HCT116 (cell line): ENCODE data around the gene CDC37L1. TPM values are rescaled to one million over a fixed set of nuclear protein-coding genes. Genes with fewer than 3 reads are reported as not detected.

ENCODE experiments used
- ATAC-seq: fragments of 200-7000 bp; cut with Tn5 transposase; 2 replicates; pipeline ENCODE4 v1.9.1; 2020; ENCODE audit warnings: mild to moderate bottlenecking, moderate library complexity
- BruUV-seq: library from RNA; stranded (reverse); fragments of 400-500 nt; replicated peaks from 2 replicates; lab custom pipeline; 2021; lab: Mats Ljungman, UMichigan
- CTCF ChIA-PET: fragments of 300-600 bp; sonication (Branson Sonifier 250); formaldehyde crosslinking; loops from one replicate; lab custom pipeline; 2021; ENCODE audit warnings: antibody characterized with exemption; lab: Charles Lee
- POLR2A ChIA-PET: fragments of 300-600, 350-600 bp; sonication (Branson Sonifier 250); formaldehyde crosslinking; loops from one replicate; lab custom pipeline; 2021; ENCODE audit warnings: antibody characterized with exemption; lab: Charles Lee
- RAD21 ChIA-PET, 2 experiments: fragments of 300-600 bp; sonication (Branson Sonifier 250); formaldehyde crosslinking; loops; one replicate each; lab custom pipeline; 2023; ENCODE audit warnings: low total read pairs in 2 of 2; ENCODE audit not compliant: uncharacterized antibody in 2 of 2, unreplicated experiment in 2 of 2, low non-redundant PET in 1 of 2; lab: Charles Lee
- DNase-seq: peaks from one replicate; pipeline ENCODE4 v3.0.0-alpha.2; 2010; ENCODE audit warnings: low read depth, low spot score
- H2AFZ ChIP-seq: fragments of 200-600 bp; shearing (Covaris generic), sonication (generic); 2 replicates; pipeline ENCODE4 v1.6.1; 2017; ENCODE audit warnings: low read depth, mixed run types, mixed read lengths, antibody characterized with exemption, low read length; ENCODE audit not compliant: poor library complexity, severe bottlenecking
- H3K27ac ChIP-seq: 2 replicates; pipeline ENCODE4 v1.5.1; 2012; ENCODE audit warnings: low read depth, low read length
- H3K27me3 ChIP-seq: fragments of 200-600 bp; sonication (generic); 2 replicates; pipeline ENCODE4 v1.6.1; 2016; ENCODE audit warnings: mixed run types, low read length, mixed read lengths; ENCODE audit not compliant: insufficient read depth
- H3K36me3 ChIP-seq, 2 experiments: fragments of 200-500 bp in 1 of 2; fragments of 200-600 bp in 1 of 2; sonication (Bioruptor generic) in 1 of 2; sonication (generic) in 1 of 2; 2 replicates each; pipeline versions ENCODE4 v1.5.1 to v1.6.1; 2014 to 2016; ENCODE audit warnings: low read length in 2 of 2, inconsistent platforms in 1 of 2, mixed read lengths in 1 of 2, mixed run types in 1 of 2; ENCODE audit not compliant: insufficient read depth in 2 of 2, control insufficient read depth in 1 of 2
- H3K4me1 ChIP-seq, 2 experiments: fragments of 200-600 bp in 1 of 2; sonication (generic) in 1 of 2; 2 replicates each; pipeline versions ENCODE4 v1.5.1 to v1.6.1; 2012 to 2017; ENCODE audit warnings: low read length in 2 of 2, inconsistent platforms in 1 of 2, mild to moderate bottlenecking in 1 of 2, mixed read lengths in 1 of 2, mixed run types in 1 of 2, moderate library complexity in 1 of 2; ENCODE audit not compliant: insufficient read depth in 2 of 2, control insufficient read depth in 1 of 2
- H3K4me2 ChIP-seq: fragments of 200-600 bp; sonication (generic); 2 replicates; pipeline ENCODE4 v1.6.1; 2017; ENCODE audit warnings: mixed run types, low read length, mixed read lengths
- H3K4me3 ChIP-seq, 2 experiments: fragments of 200-600 bp in 1 of 2; sonication (generic) in 1 of 2; replicated peaks in 1 of 2; 2 replicates each; pipeline ENCODE4 v1.5.1; 2011 to 2016; ENCODE audit warnings: low read length in 2 of 2, control low read depth in 1 of 2, low read depth in 1 of 2, mild to moderate bottlenecking in 1 of 2, mixed read lengths in 1 of 2, mixed run types in 1 of 2
- H3K79me2 ChIP-seq: fragments of 200-600 bp; sonication (generic); 2 replicates; pipeline ENCODE4 v1.6.1; 2017; ENCODE audit warnings: mild to moderate bottlenecking, mixed run types, low read length, moderate library complexity, mixed read lengths; ENCODE audit not compliant: insufficient read depth
- H3K9ac ChIP-seq: fragments of 200-600 bp; sonication (generic); 2 replicates; pipeline ENCODE4 v1.6.1; 2016; ENCODE audit warnings: low read length, mixed read lengths
- H3K9me2 ChIP-seq: fragments of 200-600 bp; sonication (generic), shearing (Covaris generic); 2 replicates; pipeline ENCODE4 v1.6.1; 2017; ENCODE audit warnings: mixed run types, mild to moderate bottlenecking, moderate library complexity; ENCODE audit not compliant: insufficient read depth
- H3K9me3 ChIP-seq, 2 experiments: fragments of 200-500 bp in 1 of 2; fragments of 200-600 bp in 1 of 2; sonication (Bioruptor generic) in 1 of 2; sonication (generic) in 1 of 2; 2 replicates each; pipeline ENCODE4 v1.6.1; 2014 to 2017; ENCODE audit warnings: low read length in 2 of 2, mixed read lengths in 2 of 2, inconsistent platforms in 1 of 2, low read depth in 1 of 2, mild to moderate bottlenecking in 1 of 2, mixed run types in 1 of 2, moderate library complexity in 1 of 2; ENCODE audit not compliant: control insufficient read depth in 1 of 2, insufficient read depth in 1 of 2
- H4K20me1 ChIP-seq: fragments of 200-600 bp; sonication (generic), shearing (Covaris generic); 2 replicates; pipeline ENCODE4 v1.6.1; 2017; ENCODE audit warnings: mixed run types, mild to moderate bottlenecking, moderate library complexity; ENCODE audit not compliant: insufficient read depth
- CBX3 ChIP-seq: IDR thresholded peaks from 2 replicates; pipeline ENCODE4 v1.6.1; 2012; ENCODE audit warnings: low read depth
- CEBPB ChIP-seq: IDR thresholded peaks from 2 replicates; pipeline ENCODE4 v1.6.1; 2012; ENCODE audit warnings: low read depth
- EGR1 ChIP-seq: IDR thresholded peaks from 2 replicates; pipeline ENCODE4 v1.6.1; 2012; ENCODE audit warnings: low read depth
- EZH2 ChIP-seq: fragments of 200-600 bp; sonication (generic); IDR thresholded peaks from 2 replicates; pipeline ENCODE4 v1.6.1; 2017; ENCODE audit warnings: antibody characterized with exemption, mixed run types
- EZH2phosphoT487 ChIP-seq: fragments of 200-600 bp; IDR thresholded peaks from 2 replicates; pipeline ENCODE4 v1.6.1; 2018; ENCODE audit warnings: antibody characterized with exemption, borderline replicate concordance
- JUND ChIP-seq: IDR thresholded peaks from 2 replicates; pipeline ENCODE4 v1.6.1; 2012
- POLR2A ChIP-seq: IDR thresholded peaks from 2 replicates; pipeline ENCODE4 v1.7.0; 2011; ENCODE audit warnings: borderline replicate concordance; ENCODE audit not compliant: insufficient read depth, insufficient read length; ENCODE audit errors: extremely low read depth
- POLR2AphosphoS5 ChIP-seq: IDR thresholded peaks from 2 replicates; pipeline ENCODE4 v1.6.1; 2011; ENCODE audit warnings: mild to moderate bottlenecking, low read depth, low read length, moderate library complexity
- RAD21 ChIP-seq: IDR thresholded peaks from 2 replicates; pipeline ENCODE4 v1.6.1; 2012; ENCODE audit warnings: low read depth, mild to moderate bottlenecking
- REST ChIP-seq: IDR thresholded peaks from 2 replicates; pipeline ENCODE4 v1.6.1; 2012; ENCODE audit warnings: low read depth
- SIN3A ChIP-seq: IDR thresholded peaks from 2 replicates; pipeline ENCODE4 v1.6.1; 2012; ENCODE audit warnings: low read depth
- SRF ChIP-seq: IDR thresholded peaks from 2 replicates; pipeline ENCODE4 v1.6.1; 2012; ENCODE audit warnings: low read depth
- YY1 ChIP-seq: IDR thresholded peaks from 2 replicates; pipeline ENCODE4 v1.6.1; 2011; ENCODE audit warnings: low read length, low read depth, moderate library complexity, mild to moderate bottlenecking; ENCODE audit not compliant: insufficient replicate concordance; ENCODE audit errors: extremely low read depth
- ZNF274 ChIP-seq: fragments of 200-500 bp; sonication (Bioruptor generic); IDR thresholded peaks from 2 replicates; pipeline ENCODE4 v1.6.1; 2014; ENCODE audit warnings: mild to moderate bottlenecking, low read depth, low read length, inconsistent platforms
- intact Hi-C: fragments of 100-400 bp; cut with micrococcal nuclease; formaldehyde crosslinking; loops from 2 replicates; pipeline ENCODE4 v1.10.0; 2022
- total RNA-seq: library from RNA; stranded (reverse); gene quantifications from one replicate; pipeline ENCODE4 v1.2.1, GENCODE V29; 2021; ENCODE audit not compliant: unreplicated experiment
- TF ChIP-seq, protein P1 (sequence below): IDR thresholded peaks from 2 replicates; pipeline ENCODE4 v1.6.1; 2012

The CDC37L1 gene
- total RNA-seq, 1 experiment from 2014 or later: 18.1 TPM

DNA sequence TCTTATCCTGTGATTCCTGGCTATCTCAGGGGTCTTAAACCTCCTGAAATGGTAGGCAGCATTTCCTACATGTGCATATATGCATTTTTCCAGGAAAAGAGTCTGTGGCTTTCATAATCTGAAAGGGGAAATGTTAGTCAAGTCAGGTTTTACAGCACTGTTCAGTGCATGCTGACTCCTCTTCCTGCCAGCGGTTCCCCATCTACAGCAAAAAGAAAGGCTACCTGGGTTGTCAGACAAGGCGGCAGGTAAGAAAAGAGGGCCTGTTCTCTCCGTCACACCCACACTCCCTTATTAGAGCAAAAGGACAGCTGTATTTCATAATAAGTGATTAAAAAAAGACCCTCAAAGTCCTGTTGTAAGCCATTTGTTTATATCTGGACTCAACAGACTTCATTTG is 8.8 kb upstream of the CDC37L1 start:
- Histone ChIP-seq H3K9me2 (no peaks in the 10 kb centered on the region), H4K20me1 (no peaks in the 10 kb centered on the region), H3K36me3 (no peaks in the 10 kb centered on the region), H3K4me2 (no peak overlapping the region), H3K27me3 (no peaks in the 10 kb centered on the region), H2AFZ (no peak overlapping the region), H3K9ac (no peak overlapping the region), H3K27ac (no peak overlapping the region)
- DNase-seq (no peak), ATAC-seq (no peak)
- intact Hi-C loops: no loop called here
- RAD21 ChIA-PET: no interaction called here
- no TSS peak for BruUV-seq
- POLR2A ChIA-PET: interaction anchor here (1.2 kb wide), 1 partner anchor 9 kb away, joined by 3 read pairs; the partner anchor contains the start of gene CDC37L1
- no peak for TF ChIP-seq SRF
- no peak for TF ChIP-seq POLR2A
- TF ChIP-seq ZNF274: no peak
- TF ChIP-seq SIN3A: no peak
- no peak for TF ChIP-seq CBX3
- no peak for TF ChIP-seq EZH2
- TF ChIP-seq, protein P1, sequence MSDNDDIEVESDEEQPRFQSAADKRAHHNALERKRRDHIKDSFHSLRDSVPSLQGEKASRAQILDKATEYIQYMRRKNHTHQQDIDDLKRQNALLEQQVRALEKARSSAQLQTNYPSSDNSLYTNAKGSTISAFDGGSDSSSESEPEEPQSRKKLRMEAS: no peak
- TF ChIP-seq EGR1: no peak
- TF ChIP-seq EZH2phosphoT487: no peak
- TF ChIP-seq JUND: no peak
- no peak for TF ChIP-seq RAD21
- no peak for TF ChIP-seq REST
- TF ChIP-seq POLR2AphosphoS5: no peak
- no peak for TF ChIP-seq YY1
- no peak for TF ChIP-seq CEBPB
- TF ChIP-seq, all 23 proteins: peak for 0
- H3K9me3 ChIP-seq: no peaks in the 10 kb centered on the region
- H3K79me2 ChIP-seq: no peaks in the 10 kb centered on the region
- no peak overlapping the region for H3K4me3 ChIP-seq
- peaks cover 3 to 4% of the 10 kb centered on the region in 2 experiments; a peak in 1 of 4 replicates for H3K4me1 ChIP-seq
- CTCF ChIA-PET: no interaction called here
